Hepatocyte (in vitro differentiated cells): Measurements from ENCODE around the gene CBL. TPM values are rescaled to one million over a fixed set of nuclear protein-coding genes. Genes with fewer than 3 reads are reported as not detected.

Experiments used
- DNase-seq: peaks from one replicate; pipeline ENCODE4 v3.0.0-alpha.2; 2016; ENCODE audit warnings: low spot score
- H2AFZ ChIP-seq: fragments of 200-600 bp; sonication (generic); 2 replicates; pipeline ENCODE4 v1.6.0; 2016; ENCODE audit warnings: antibody characterized with exemption, mild to moderate bottlenecking
- H3K27ac ChIP-seq: fragments of 200-600 bp; sonication (generic); 2 replicates; pipeline ENCODE4 v1.5.1; 2016; ENCODE audit warnings: mild to moderate bottlenecking
- H3K27me3 ChIP-seq: fragments of 200-600 bp; sonication (generic); 2 replicates; pipeline ENCODE4 v1.6.1; 2016
- H3K36me3 ChIP-seq: fragments of 200-600 bp; sonication (generic); replicated peaks from 2 replicates; pipeline ENCODE4 v1.5.1; 2016; ENCODE audit warnings: low read depth; ENCODE audit not compliant: insufficient read depth
- H3K4me1 ChIP-seq: fragments of 200-600 bp; sonication (generic); 2 replicates; pipeline ENCODE4 v1.5.1; 2016; ENCODE audit warnings: mild to moderate bottlenecking, moderate library complexity; ENCODE audit not compliant: insufficient read depth
- H3K4me2 ChIP-seq: fragments of 200-600 bp; sonication (generic); 2 replicates; pipeline ENCODE4 v1.6.0; 2016
- H3K4me3 ChIP-seq: fragments of 200-600 bp; sonication (generic); 2 replicates; pipeline ENCODE4 v1.5.1; 2016; ENCODE audit warnings: mild to moderate bottlenecking
- H3K79me2 ChIP-seq: fragments of 200-600 bp; sonication (generic); 2 replicates; pipeline ENCODE4 v1.6.0; 2017; ENCODE audit warnings: mild to moderate bottlenecking
- H3K9me2 ChIP-seq: fragments of 200-600 bp; sonication (generic); replicated peaks from 2 replicates; pipeline ENCODE4 v1.6.0; 2017; ENCODE audit warnings: mild to moderate bottlenecking; ENCODE audit not compliant: insufficient read depth
- H3K9me3 ChIP-seq: fragments of 200-600 bp; sonication (generic); 2 replicates; pipeline ENCODE4 v1.5.1; 2016; ENCODE audit warnings: low read depth, mild to moderate bottlenecking
- H4K20me1 ChIP-seq: fragments of 200-600 bp; sonication (generic); 2 replicates; pipeline ENCODE4 v1.6.0; 2016; ENCODE audit warnings: mild to moderate bottlenecking; ENCODE audit not compliant: insufficient read depth, poor library complexity, severe bottlenecking
- EZH2 ChIP-seq: fragments of 200-600 bp; sonication (generic); IDR thresholded peaks from 2 replicates; pipeline ENCODE4 v1.6.1; 2016; ENCODE audit warnings: antibody characterized with exemption, mild to moderate bottlenecking, borderline replicate concordance
- EZH2phosphoT487 ChIP-seq: fragments of 200-600 bp; sonication (generic); IDR thresholded peaks from one replicate; pipeline ENCODE4 v1.6.1; 2018; ENCODE audit warnings: antibody characterized with exemption, mild to moderate bottlenecking, low read depth, moderate library complexity; ENCODE audit not compliant: unreplicated experiment, severe bottlenecking
- WGBS: methylation state at CpG from one replicate; pipeline ENCODE4 v1.1.6; 2016; ENCODE audit warnings: low lambda C conversion rate; ENCODE audit errors: missing lambda C conversion rate; 5-methylcytosine and 5-hydroxymethylcytosine counted together
- polyA plus RNA-seq: library from polyadenylated mRNA; unstranded; fragments of >200 nt; fragmentation: Nextera tagmentation; extraction: Ambion mirVana; gene quantifications from 2 replicates; pipeline ENCODE4 v1.2.1, GENCODE V29; 2016
- total RNA-seq: library from RNA; depleted of rRNA; stranded (reverse); fragments of >200 nt; gene quantifications from 2 replicates; pipeline ENCODE4 v1.2.3, GENCODE V29; 2014
- TF ChIP-seq, protein P1 (sequence below): fragments of 200-600 bp; sonication (generic); IDR thresholded peaks from 2 replicates; pipeline ENCODE4 v1.5.1; 2016; ENCODE audit warnings: antibody characterized with exemption, mild to moderate bottlenecking; ENCODE audit not compliant: poor library complexity

The CBL gene
- total and polyA plus RNA-seq, 2 experiments from 2014 or later: 6.6 to 15.6 TPM

DNA sequence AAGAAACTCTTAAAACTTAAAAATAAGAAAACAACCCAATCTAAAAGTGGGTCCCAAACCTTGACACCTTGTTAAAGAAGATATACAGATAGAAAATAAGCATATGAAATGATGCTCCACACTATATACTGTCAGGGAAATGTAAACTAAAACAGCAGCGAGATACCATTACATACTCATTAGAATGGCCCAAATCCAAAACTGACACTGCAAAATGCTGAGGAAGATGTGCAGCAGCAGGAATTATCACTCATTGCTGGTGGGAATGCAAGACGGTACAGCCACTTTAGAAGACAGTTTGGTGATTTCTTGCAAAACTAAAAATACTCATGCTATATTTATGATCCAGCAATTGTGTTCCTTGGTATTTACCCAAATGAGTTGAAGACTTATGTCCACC lies 123.2 kb downstream of the CBL start:
- no peaks in the 10 kb centered on the region for H3K79me2 ChIP-seq
- H2AFZ ChIP-seq: no peak overlapping the region
- peaks cover 4% of the 10 kb centered on the region for H3K27me3 ChIP-seq
- WGBS: 75% methylated on average over 2 of the region's 2 CpGs
- H3K9me3 ChIP-seq: no peaks in the 10 kb centered on the region
- TF ChIP-seq, protein P1, sequence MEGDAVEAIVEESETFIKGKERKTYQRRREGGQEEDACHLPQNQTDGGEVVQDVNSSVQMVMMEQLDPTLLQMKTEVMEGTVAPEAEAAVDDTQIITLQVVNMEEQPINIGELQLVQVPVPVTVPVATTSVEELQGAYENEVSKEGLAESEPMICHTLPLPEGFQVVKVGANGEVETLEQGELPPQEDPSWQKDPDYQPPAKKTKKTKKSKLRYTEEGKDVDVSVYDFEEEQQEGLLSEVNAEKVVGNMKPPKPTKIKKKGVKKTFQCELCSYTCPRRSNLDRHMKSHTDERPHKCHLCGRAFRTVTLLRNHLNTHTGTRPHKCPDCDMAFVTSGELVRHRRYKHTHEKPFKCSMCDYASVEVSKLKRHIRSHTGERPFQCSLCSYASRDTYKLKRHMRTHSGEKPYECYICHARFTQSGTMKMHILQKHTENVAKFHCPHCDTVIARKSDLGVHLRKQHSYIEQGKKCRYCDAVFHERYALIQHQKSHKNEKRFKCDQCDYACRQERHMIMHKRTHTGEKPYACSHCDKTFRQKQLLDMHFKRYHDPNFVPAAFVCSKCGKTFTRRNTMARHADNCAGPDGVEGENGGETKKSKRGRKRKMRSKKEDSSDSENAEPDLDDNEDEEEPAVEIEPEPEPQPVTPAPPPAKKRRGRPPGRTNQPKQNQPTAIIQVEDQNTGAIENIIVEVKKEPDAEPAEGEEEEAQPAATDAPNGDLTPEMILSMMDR: no peak
- TF ChIP-seq EZH2phosphoT487 (no peak), EZH2 (no peak)
- H4K20me1 ChIP-seq: no peaks in the 10 kb centered on the region
- no peaks in the 10 kb centered on the region for H3K9me2 ChIP-seq
- H3K4me3 ChIP-seq: no peak overlapping the region
- H3K36me3 ChIP-seq: no peaks in the 10 kb centered on the region
- no peak overlapping the region for H3K4me2 ChIP-seq
- H3K4me1 ChIP-seq: no peaks in the 10 kb centered on the region
- no peak overlapping the region for H3K27ac ChIP-seq
- no peak for DNase-seq

DNA sequence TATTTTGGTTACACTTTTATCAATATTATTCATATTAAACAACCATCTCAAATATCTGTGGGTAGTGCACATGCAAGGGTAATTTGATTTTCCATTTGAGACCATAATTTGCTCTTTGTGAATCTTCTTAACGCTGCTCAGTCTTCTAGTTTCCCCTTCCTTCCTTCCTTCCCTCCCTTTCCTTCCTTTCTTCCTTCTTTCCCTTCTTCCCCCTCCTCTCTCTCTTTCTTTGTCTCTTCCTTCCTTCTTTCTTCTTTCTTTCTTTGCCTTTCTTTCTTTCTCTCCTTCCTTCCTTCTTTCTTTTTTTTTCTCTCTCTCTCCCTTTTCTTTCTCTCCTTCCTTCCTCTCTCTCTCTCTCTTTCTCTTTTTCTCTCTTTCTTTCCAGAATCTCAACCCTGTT lies 124.1 kb downstream of the CBL start:
- H3K4me1 ChIP-seq: peaks cover 4% of the 10 kb centered on the region
- peaks cover 4% of the 10 kb centered on the region for H3K27me3 ChIP-seq
- H3K9me3 ChIP-seq: no peaks in the 10 kb centered on the region
- no peaks in the 10 kb centered on the region for H3K36me3 ChIP-seq
- no peak overlapping the region for H3K4me2 ChIP-seq
- 82% methylated on average over 1 of the region's 1 CpG for WGBS
- no peak overlapping the region for H3K4me3 ChIP-seq
- no peaks in the 10 kb centered on the region for H3K9me2 ChIP-seq
- no peak overlapping the region for H2AFZ ChIP-seq
- H4K20me1 ChIP-seq: no peaks in the 10 kb centered on the region
- TF ChIP-seq, protein P1: no peak
- TF ChIP-seq EZH2phosphoT487: no peak
- no peak for TF ChIP-seq EZH2
- peaks cover 6% of the 10 kb centered on the region for H3K79me2 ChIP-seq
- no peak overlapping the region for H3K27ac ChIP-seq
- no peak for DNase-seq

DNA sequence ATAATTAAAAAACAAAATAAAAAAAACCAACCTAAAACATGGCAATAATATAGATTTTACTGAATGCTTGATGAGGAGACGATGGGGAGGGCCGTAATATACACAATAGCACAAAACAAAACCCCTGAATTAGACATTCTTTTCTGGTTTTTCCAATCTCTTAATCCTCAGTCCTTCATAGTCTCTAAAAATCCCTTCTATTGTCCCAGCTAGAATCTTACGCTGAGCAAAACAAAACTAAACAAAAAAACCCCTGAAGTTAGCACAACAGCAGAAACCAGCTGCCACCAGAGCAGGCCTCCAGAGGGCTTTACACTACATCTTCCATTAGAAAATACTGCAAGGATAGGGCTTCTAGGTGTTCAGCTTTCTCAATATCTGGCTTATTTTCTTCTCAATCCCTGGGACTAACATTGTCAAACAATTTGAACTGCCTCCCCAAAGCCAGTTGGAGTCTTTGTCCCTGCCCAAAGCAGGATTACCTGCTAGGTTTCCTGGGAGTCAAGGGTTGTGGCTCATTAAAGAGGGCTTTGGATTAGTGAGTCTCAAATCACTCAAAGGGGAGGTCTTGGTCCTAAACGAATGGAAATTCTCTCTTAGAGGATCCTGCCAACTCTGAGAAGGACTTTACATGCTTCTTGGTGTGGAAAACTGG lies 126.1 kb downstream of the CBL start:
- peaks cover 4% of the 10 kb centered on the region for H3K27me3 ChIP-seq
- no peak for TF ChIP-seq EZH2phosphoT487
- TF ChIP-seq, protein P1: no peak
- no peak for TF ChIP-seq EZH2
- H3K4me3 ChIP-seq: no peak overlapping the region
- no peaks in the 10 kb centered on the region for H4K20me1 ChIP-seq
- H3K36me3 ChIP-seq: no peaks in the 10 kb centered on the region
- peaks cover 20% of the 10 kb centered on the region for H3K79me2 ChIP-seq
- no peak overlapping the region for H3K27ac ChIP-seq
- H3K9me2 ChIP-seq: no peaks in the 10 kb centered on the region
- DNase-seq: no peak
- H2AFZ ChIP-seq: no peak overlapping the region
- H3K4me2 ChIP-seq: no peak overlapping the region
- peaks cover 7% of the 10 kb centered on the region for H3K4me1 ChIP-seq
- WGBS: 87% methylated on average over 4 of the region's 4 CpGs
- H3K9me3 ChIP-seq: no peaks in the 10 kb centered on the region
